Measurements from ENCODE around the gene FKBP9. TPM values are rescaled to one million over a fixed set of nuclear protein-coding genes. Genes with fewer than 3 reads are reported as not detected.

FKBP9 gene
- total RNA-seq, 1 experiment from 2014 or later = 11.1 TPM

DNA sequence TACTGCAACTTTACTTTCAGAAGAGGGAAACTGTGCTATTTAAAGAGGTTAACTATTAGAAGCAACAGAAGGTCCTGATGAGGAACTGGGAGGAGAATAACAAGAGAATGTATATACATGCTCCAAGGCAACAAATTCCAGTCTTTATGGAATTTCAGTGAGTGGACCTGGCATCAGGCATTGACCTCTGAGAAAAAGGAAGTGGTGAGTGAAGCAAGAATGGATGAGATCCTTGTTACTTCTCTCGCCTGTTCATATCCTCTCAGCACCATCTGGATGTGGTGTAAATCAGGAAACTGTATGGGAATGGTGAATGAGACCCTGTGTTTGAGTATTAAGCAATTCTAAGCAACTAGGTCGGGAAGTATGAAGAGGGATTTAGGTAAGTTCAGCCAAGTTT is 35.3 kb upstream of the FKBP9 start:
- TF ChIP-seq, protein P1, sequence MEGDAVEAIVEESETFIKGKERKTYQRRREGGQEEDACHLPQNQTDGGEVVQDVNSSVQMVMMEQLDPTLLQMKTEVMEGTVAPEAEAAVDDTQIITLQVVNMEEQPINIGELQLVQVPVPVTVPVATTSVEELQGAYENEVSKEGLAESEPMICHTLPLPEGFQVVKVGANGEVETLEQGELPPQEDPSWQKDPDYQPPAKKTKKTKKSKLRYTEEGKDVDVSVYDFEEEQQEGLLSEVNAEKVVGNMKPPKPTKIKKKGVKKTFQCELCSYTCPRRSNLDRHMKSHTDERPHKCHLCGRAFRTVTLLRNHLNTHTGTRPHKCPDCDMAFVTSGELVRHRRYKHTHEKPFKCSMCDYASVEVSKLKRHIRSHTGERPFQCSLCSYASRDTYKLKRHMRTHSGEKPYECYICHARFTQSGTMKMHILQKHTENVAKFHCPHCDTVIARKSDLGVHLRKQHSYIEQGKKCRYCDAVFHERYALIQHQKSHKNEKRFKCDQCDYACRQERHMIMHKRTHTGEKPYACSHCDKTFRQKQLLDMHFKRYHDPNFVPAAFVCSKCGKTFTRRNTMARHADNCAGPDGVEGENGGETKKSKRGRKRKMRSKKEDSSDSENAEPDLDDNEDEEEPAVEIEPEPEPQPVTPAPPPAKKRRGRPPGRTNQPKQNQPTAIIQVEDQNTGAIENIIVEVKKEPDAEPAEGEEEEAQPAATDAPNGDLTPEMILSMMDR (conservative IDR thresholded peaks at IDR 0.05) = no peak
- Histone ChIP-seq H4K91ac (ENCODE audit: insufficient read length, low read depth, low read length) (no peak overlapping the region), H3K23ac (ENCODE audit: insufficient read length, low read depth, low read length) (no peak overlapping the region), H3K79me1 (ENCODE audit: insufficient read depth, low read depth, low read length, poor library complexity, severe bottlenecking) (no peaks in the 10 kb centered on the region), H3K9ac (ENCODE audit: extremely low read depth, insufficient read length, low read length) (no peak overlapping the region), H3K9me3 (ENCODE audit: control insufficient read depth, low read depth, low read length) (no peaks in the 10 kb centered on the region), H4K20me1 (ENCODE audit: control insufficient read depth, insufficient read depth, insufficient read length) (no peaks in the 10 kb centered on the region), H3K79me2 (ENCODE audit: insufficient read depth, low read length) (no peaks in the 10 kb centered on the region), H3K27me3 (ENCODE audit: insufficient read depth, low read length) (peaks cover 3% of the 10 kb centered on the region; the same call in 1 of the 2 replicates), H2AFZ (ENCODE audit: low read length) (no peak overlapping the region), H2BK5ac (ENCODE audit: insufficient read length, low read length) (no peak overlapping the region), H2BK15ac (ENCODE audit: low read depth, low read length) (no peak overlapping the region), H2BK20ac (ENCODE audit: low read depth, low read length, poor library complexity, severe bottlenecking) (no peak overlapping the region), H2AK5ac (ENCODE audit: insufficient read length, low read length) (no peak overlapping the region), H3K18ac (ENCODE audit: insufficient read length, low read depth, low read length) (no peak overlapping the region), H3K4me2 (ENCODE audit: insufficient read depth, insufficient read length, low read length) (no peak overlapping the region), H3K4ac (ENCODE audit: low read depth, low read length) (no peak overlapping the region), H3K23me2 (ENCODE audit: insufficient read length, low read depth, low read length, poor library complexity, severe bottlenecking) (no peaks in the 10 kb centered on the region), H3K14ac (ENCODE audit: insufficient read depth, low read length) (no peak overlapping the region), H2BK120ac (ENCODE audit: low read depth, low read length, poor library complexity, severe bottlenecking) (no peak overlapping the region), H3K4me1 (ENCODE audit: insufficient read depth, low read length) (no peaks in the 10 kb centered on the region), H4K5ac (ENCODE audit: insufficient read length, low read depth, low read length) (no peak overlapping the region), H3K56ac (ENCODE audit: insufficient read length, low read depth, low read length) (no peak overlapping the region), H3K27ac (ENCODE audit: insufficient read length, low read depth, low read length) (no peak overlapping the region), H2BK12ac (ENCODE audit: insufficient read length, low read depth, low read length) (no peak overlapping the region), H4K8ac (replicated peaks; ENCODE audit: insufficient read length, low read depth, low read length) (no peak overlapping the region), H3T11ph (ENCODE audit: low read length) (no peak overlapping the region)
- DNase-seq = no peak
- no peak overlapping the region for H3K4me3 Mint-ChIP-seq
- H3K9me3 Mint-ChIP-seq = no peaks in the 10 kb centered on the region
- H3K27ac Mint-ChIP-seq = no peak overlapping the region
- peaks cover 62% of the 10 kb centered on the region for H3K27me3 Mint-ChIP-seq (ENCODE audit: low read depth)
- WGBS (ENCODE audit: extremely low coverage, insufficient read length, low lambda C conversion rate) = no CpG with 5 or more reads among the region's 2 CpGs
- H3K36me3 Mint-ChIP-seq (ENCODE audit: insufficient read depth in 1 of 3, low read depth in 3 of 3) = no peaks in the 10 kb centered on the region
- H3K4me1 Mint-ChIP-seq = no peaks in the 10 kb centered on the region

All from H9 (cell line).